Smooth muscle cell (in vitro differentiated cells): ENCODE results near the gene SGIP1. TPM values are rescaled to one million over a fixed set of nuclear protein-coding genes. Genes with fewer than 3 reads are reported as not detected.
A peak's percentile ranks its signal among the peaks of the same experiment; 100 is the strongest.

Source experiments
- DNase-seq: peaks from one replicate; lab custom pipeline; 2025; ENCODE audit not compliant: unreplicated experiment; lab: John Stamatoyannopoulos, UW
- H2AFZ ChIP-seq: fragments of 200-600 bp; sonication (generic); 2 replicates; pipeline ENCODE4 v1.6.0; 2016; ENCODE audit warnings: antibody characterized with exemption, low read depth, mild to moderate bottlenecking
- H3F3A ChIP-seq: fragments of 200-600 bp; sonication (generic); 2 replicates; pipeline ENCODE4 v1.6.0; 2017; ENCODE audit warnings: antibody characterized with exemption, low read depth
- H3K27ac ChIP-seq: fragments of 200-600 bp; sonication (generic); 2 replicates; pipeline ENCODE4 v1.5.1; 2016; ENCODE audit warnings: low read depth, mild to moderate bottlenecking
- H3K27me3 ChIP-seq: fragments of 200-600 bp; sonication (generic); 2 replicates; pipeline ENCODE4 v1.6.1; 2016; ENCODE audit warnings: low read depth, mild to moderate bottlenecking
- H3K36me3 ChIP-seq: fragments of 200-600 bp; sonication (generic); 2 replicates; pipeline ENCODE4 v1.5.1; 2016; ENCODE audit warnings: low read depth
- H3K4me1 ChIP-seq: fragments of 200-600 bp; sonication (generic); 2 replicates; pipeline ENCODE4 v1.5.1; 2016; ENCODE audit warnings: low read depth
- H3K4me2 ChIP-seq: fragments of 200-600 bp; sonication (generic); 2 replicates; pipeline ENCODE4 v1.6.0; 2016; ENCODE audit warnings: mild to moderate bottlenecking
- H3K4me3 ChIP-seq: fragments of 200-600 bp; sonication (generic); 2 replicates; pipeline ENCODE4 v1.5.1; 2016; ENCODE audit warnings: mild to moderate bottlenecking
- H3K79me2 ChIP-seq: fragments of 200-600 bp; sonication (generic); 2 replicates; pipeline ENCODE4 v1.6.0; 2016; ENCODE audit warnings: low read depth, mild to moderate bottlenecking
- H3K9ac ChIP-seq: fragments of 200-600 bp; sonication (generic); 2 replicates; pipeline ENCODE4 v1.6.0; 2016; ENCODE audit warnings: low read depth
- H3K9me3 ChIP-seq: fragments of 200-600 bp; sonication (generic); replicated peaks from 2 replicates; pipeline ENCODE4 v1.5.1; 2016; ENCODE audit warnings: low read depth
- H4K20me1 ChIP-seq: fragments of 200-600 bp; sonication (generic); 2 replicates; pipeline ENCODE4 v1.6.0; 2016; ENCODE audit warnings: low read depth
- WGBS: methylation state at CpG from one replicate; pipeline ENCODE4 v1.1.7; 2016; ENCODE audit warnings: low lambda C conversion rate; 5-methylcytosine and 5-hydroxymethylcytosine counted together
- polyA plus RNA-seq: library from polyadenylated mRNA; unstranded; fragments of >200 nt; fragmentation: Nextera tagmentation; extraction: Ambion mirVana; gene quantifications from 2 replicates; pipeline ENCODE4 v1.2.1, GENCODE V29; 2016
- total RNA-seq: library from RNA; depleted of rRNA; stranded (reverse); fragments of >200 nt; gene quantifications from 2 replicates; pipeline ENCODE4 v1.2.3, GENCODE V29; 2014
- TF ChIP-seq, protein P1 (sequence below): fragments of 200-600 bp; sonication (generic); IDR thresholded peaks from 2 replicates; pipeline ENCODE4 v1.5.1; 2017; ENCODE audit warnings: borderline replicate concordance, mild to moderate bottlenecking, antibody characterized with exemption; ENCODE audit not compliant: insufficient read depth, poor library complexity, severe bottlenecking

The SGIP1 gene
- total and polyA plus RNA-seq, 2 experiments from 2014 or later: 0.89 to 3.5 TPM

DNA sequence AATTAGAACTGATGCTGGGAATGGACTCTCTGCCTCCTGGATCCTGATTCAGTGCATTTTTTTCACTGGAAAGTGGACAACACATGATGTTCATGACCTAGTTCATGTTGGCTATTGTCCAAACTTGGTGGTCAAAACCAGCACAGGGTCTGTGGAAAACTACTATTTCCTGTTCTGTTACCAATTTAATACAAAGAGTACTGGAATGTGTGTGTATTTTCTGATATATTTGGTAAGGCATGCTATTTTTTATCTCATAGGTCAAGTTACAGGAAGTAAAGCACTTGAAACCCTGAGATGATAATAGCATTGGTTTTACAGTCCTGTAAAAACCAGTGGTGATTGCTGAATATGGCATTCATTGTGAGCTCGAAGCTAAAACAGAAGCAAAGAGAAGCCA, 89.9 kb downstream of the SGIP1 start:
- Histone ChIP-seq H3K4me2 (peak overlapping the region; percentile 75), H3K9me3 (no peaks in the 10 kb centered on the region), H4K20me1 (no peaks in the 10 kb centered on the region), H3K27ac (peak overlapping the region; percentile 97), H3K4me1 (peaks cover 6% of the 10 kb centered on the region), H2AFZ (peak overlapping the region; percentile 18), H3K27me3 (no peaks in the 10 kb centered on the region), H3K79me2 (no peaks in the 10 kb centered on the region), H3K4me3 (no peak overlapping the region), H3K36me3 (no peaks in the 10 kb centered on the region), H3F3A (no peaks in the 10 kb centered on the region), H3K9ac (peak overlapping the region; percentile 71)
- 15% methylated on average over 1 of the region's 1 CpG for WGBS
- TF ChIP-seq, protein P1, sequence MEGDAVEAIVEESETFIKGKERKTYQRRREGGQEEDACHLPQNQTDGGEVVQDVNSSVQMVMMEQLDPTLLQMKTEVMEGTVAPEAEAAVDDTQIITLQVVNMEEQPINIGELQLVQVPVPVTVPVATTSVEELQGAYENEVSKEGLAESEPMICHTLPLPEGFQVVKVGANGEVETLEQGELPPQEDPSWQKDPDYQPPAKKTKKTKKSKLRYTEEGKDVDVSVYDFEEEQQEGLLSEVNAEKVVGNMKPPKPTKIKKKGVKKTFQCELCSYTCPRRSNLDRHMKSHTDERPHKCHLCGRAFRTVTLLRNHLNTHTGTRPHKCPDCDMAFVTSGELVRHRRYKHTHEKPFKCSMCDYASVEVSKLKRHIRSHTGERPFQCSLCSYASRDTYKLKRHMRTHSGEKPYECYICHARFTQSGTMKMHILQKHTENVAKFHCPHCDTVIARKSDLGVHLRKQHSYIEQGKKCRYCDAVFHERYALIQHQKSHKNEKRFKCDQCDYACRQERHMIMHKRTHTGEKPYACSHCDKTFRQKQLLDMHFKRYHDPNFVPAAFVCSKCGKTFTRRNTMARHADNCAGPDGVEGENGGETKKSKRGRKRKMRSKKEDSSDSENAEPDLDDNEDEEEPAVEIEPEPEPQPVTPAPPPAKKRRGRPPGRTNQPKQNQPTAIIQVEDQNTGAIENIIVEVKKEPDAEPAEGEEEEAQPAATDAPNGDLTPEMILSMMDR: no peak
- no peak for DNase-seq

DNA sequence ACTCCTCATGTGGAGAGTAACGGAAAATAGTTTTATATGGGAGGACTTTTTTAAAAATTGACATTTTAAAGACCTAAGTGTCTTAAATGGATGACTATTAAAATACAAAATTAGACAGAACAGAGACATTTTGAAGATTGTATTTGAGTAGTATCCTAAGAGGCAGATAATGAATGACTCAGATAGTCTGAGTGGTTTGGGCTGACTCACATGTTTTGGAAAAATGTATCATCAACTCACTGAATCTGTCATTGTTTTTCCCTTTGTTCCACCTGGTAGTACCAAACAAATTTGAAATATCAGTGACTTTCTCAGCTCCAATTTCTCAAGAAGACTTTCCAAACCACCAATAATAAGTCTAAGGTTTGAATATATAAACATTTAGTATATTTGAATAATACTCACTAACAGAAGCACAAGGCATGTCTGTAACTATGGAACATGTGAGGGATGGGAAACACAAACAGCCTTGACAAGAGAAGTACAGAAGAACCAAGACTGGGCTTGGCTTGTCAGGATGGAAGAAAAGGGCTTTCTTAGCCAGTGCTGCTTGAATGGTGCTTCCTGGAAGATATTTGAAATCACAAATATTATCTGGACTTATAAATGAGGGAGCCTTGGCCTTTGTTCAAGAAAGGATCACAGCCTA, 90.6 kb downstream of the SGIP1 start:
- H3K9me3 ChIP-seq: no peaks in the 10 kb centered on the region
- H3K4me3 ChIP-seq: no peak overlapping the region
- peak overlapping the region; percentile 71 for H3K9ac ChIP-seq
- DNase-seq: no peak
- WGBS: 31% methylated on average over 1 of the region's 1 CpG
- TF ChIP-seq, protein P1: no peak
- H3K27ac ChIP-seq: peak overlapping the region; percentile 97
- H3K27me3 ChIP-seq: no peaks in the 10 kb centered on the region
- no peaks in the 10 kb centered on the region for H3K36me3 ChIP-seq
- H4K20me1 ChIP-seq: no peaks in the 10 kb centered on the region
- H3K79me2 ChIP-seq: no peaks in the 10 kb centered on the region
- peak overlapping the region; percentile 75 for H3K4me2 ChIP-seq
- H3K4me1 ChIP-seq: peaks cover 6% of the 10 kb centered on the region
- H3F3A ChIP-seq: no peaks in the 10 kb centered on the region
- H2AFZ ChIP-seq: peak overlapping the region; percentile 18

DNA sequence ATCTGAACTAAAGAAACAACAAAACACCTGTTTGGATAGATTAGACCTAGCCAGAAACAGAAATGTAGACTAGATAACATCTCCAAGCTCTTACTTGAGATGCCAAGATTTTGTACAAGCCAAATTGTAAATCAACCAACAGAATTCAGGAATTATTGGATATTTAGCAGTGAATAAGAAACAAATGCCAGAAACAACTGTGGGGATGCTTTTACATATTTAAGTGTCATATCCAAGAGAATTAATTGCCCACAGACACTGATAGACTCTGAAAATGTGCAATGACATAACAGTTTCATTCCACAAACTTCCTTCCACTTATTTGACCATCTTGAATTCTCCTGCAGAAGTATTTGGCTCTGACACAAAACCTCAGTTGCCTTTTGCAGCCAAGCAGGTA, 92.3 kb downstream of the SGIP1 start:
- no peaks in the 10 kb centered on the region for H3K36me3 ChIP-seq
- H3K4me1 ChIP-seq: peaks cover 6% of the 10 kb centered on the region
- no peak overlapping the region for H3K27ac ChIP-seq
- TF ChIP-seq, protein P1: no peak
- H3K9ac ChIP-seq: no peak overlapping the region
- no peak overlapping the region for H3K4me2 ChIP-seq
- no peaks in the 10 kb centered on the region for H3F3A ChIP-seq
- no peak overlapping the region for H3K4me3 ChIP-seq
- H3K79me2 ChIP-seq: no peaks in the 10 kb centered on the region
- no peaks in the 10 kb centered on the region for H4K20me1 ChIP-seq
- H3K9me3 ChIP-seq: no peaks in the 10 kb centered on the region
- no peaks in the 10 kb centered on the region for H3K27me3 ChIP-seq
- no peak for DNase-seq
- H2AFZ ChIP-seq: no peak overlapping the region

DNA sequence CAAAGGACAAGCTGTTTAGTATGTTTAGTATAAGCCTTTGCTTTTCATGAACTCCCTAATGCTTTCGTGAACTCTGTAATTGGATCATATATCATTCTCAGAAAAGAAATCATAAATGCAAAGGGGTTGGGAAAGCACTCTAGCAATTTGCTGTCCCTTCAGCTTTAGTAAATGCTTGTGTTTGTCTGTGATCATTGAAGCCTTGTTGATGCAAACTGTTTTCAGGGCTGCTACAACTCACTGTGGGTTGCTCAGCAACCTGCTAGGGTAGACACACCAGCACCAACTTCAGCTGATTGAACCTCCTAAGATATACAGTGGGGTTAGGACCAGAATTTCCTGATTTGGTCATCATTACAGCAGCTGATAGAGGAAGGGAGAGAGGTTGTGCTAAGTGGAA, 95.0 kb downstream of the SGIP1 start:
- Histone ChIP-seq H3K4me2 (no peak overlapping the region), H4K20me1 (no peaks in the 10 kb centered on the region), H3F3A (no peaks in the 10 kb centered on the region), H2AFZ (no peak overlapping the region), H3K36me3 (no peaks in the 10 kb centered on the region), H3K9ac (no peak overlapping the region), H3K27me3 (no peaks in the 10 kb centered on the region), H3K4me1 (peaks cover 4% of the 10 kb centered on the region), H3K27ac (no peak overlapping the region), H3K79me2 (no peaks in the 10 kb centered on the region), H3K4me3 (no peak overlapping the region), H3K9me3 (no peaks in the 10 kb centered on the region)
- TF ChIP-seq, protein P1: no peak
- DNase-seq: no peak
- 97% methylated on average over 1 of the region's 1 CpG for WGBS
